HepG2 (cell line): Measurements from ENCODE around the gene COG5.

Source experiments
- ATF7-NPFF ChIP-seq: sonication (generic); formaldehyde crosslinking; IDR thresholded peaks from 2 replicates; pipeline ENCODE4 v1.8.1; 2023; ENCODE audit warnings: mild to moderate bottlenecking, low read depth, missing genetic modification reagents, moderate library complexity
- CREB1 ChIP-seq, 2 experiments: fragments of 450-650 bp in 1 of 2; IDR thresholded peaks; 2 replicates each; pipeline ENCODE4 v1.6.1; 2016 to 2017; ENCODE audit warnings: control low read depth in 1 of 2, mild to moderate bottlenecking in 1 of 2, missing compliant biosample characterization in 1 of 2, missing genetic modification characterization in 1 of 2
- FOXJ3 ChIP-seq: sonication (generic); formaldehyde crosslinking; IDR thresholded peaks from 2 replicates; pipeline ENCODE4 v1.4.0; 2020; ENCODE audit warnings: missing genetic modification reagents, mild to moderate bottlenecking, borderline replicate concordance
- MAFG ChIP-seq: sonication (generic); formaldehyde crosslinking; IDR thresholded peaks from 2 replicates; pipeline ENCODE4 v1.5.1; 2020; ENCODE audit warnings: mild to moderate bottlenecking, missing genetic modification reagents
- POLR2A ChIP-seq, 2 experiments: IDR thresholded peaks; 2 replicates each; pipeline ENCODE4 v1.6.1; 2011; ENCODE audit warnings: low read depth in 2 of 2, low read length in 2 of 2, mild to moderate bottlenecking in 1 of 2, moderate library complexity in 1 of 2; ENCODE audit not compliant: insufficient read depth in 1 of 2
- TF ChIP-seq, protein P1 (sequence below): sonication (generic); formaldehyde crosslinking; IDR thresholded peaks from 2 replicates; pipeline ENCODE4 v1.8.0; 2022; ENCODE audit warnings: mild to moderate bottlenecking, missing genetic modification reagents, borderline replicate concordance
- TF ChIP-seq, protein P2 (sequence below): sonication (generic); formaldehyde crosslinking; IDR thresholded peaks from 2 replicates; pipeline ENCODE4 v1.9.0; 2021; ENCODE audit warnings: missing genetic modification reagents, borderline replicate concordance

DNA sequence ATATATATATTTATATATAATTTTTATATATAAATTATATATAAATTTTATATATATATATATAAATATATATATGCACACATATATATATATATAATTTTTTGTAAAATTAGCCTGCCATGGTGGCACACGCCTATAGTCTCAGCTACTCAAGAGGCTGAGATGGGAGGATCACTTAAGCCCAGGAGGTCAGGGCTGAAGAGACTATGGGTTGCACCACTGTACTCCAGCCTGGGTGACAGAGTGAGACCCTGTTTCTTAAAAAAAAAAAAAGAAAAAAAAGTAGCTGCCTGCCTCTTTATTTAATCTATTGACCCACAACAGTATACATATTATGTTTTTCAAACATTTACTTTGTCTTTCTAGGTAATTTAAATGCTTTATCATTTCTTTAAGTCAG lies 35.5 kb upstream of the COG5 start:
- TF ChIP-seq FOXJ3 (CRISPR knock-in tag) = no peak
- no peak for TF ChIP-seq POLR2A (IDR thresholded peaks at IDR 0.05; ENCODE audit: insufficient read depth in 1 of 2, low read depth in 2 of 2, low read length in 2 of 2)
- TF ChIP-seq, protein P1, sequence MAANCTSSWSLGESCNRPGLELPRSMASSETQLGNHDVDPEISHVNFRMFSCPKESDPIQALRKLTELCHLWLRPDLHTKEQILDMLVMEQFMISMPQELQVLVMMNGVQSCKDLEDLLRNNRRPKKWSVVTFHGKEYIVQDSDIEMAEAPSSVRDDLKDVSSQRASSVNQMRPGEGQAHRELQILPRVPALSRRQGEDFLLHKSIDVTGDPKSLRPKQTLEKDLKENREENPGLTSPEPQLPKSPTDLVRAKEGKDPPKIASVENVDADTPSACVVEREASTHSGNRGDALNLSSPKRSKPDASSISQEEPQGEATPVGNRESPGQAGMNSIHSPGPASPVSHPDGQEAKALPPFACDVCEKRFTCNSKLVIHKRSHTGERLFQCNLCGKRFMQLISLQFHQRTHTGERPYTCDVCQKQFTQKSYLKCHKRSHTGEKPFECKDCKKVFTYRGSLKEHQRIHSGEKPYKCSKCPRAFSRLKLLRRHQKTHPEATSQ (CRISPR knock-in tag) = no peak
- no peak for TF ChIP-seq CREB1 (IDR thresholded peaks at IDR 0.05)
- TF ChIP-seq CREB1 (CRISPR knock-in tag; IDR thresholded peaks at IDR 0.05) = no peak
- no peak for TF ChIP-seq ATF7-NPFF (CRISPR knock-in tag)
- TF ChIP-seq, protein P2, sequence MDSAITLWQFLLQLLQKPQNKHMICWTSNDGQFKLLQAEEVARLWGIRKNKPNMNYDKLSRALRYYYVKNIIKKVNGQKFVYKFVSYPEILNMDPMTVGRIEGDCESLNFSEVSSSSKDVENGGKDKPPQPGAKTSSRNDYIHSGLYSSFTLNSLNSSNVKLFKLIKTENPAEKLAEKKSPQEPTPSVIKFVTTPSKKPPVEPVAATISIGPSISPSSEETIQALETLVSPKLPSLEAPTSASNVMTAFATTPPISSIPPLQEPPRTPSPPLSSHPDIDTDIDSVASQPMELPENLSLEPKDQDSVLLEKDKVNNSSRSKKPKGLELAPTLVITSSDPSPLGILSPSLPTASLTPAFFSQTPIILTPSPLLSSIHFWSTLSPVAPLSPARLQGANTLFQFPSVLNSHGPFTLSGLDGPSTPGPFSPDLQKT (CRISPR knock-in tag) = no peak
- TF ChIP-seq MAFG (CRISPR knock-in tag) = no peak
